WTC11 (cell line): ENCODE results near the gene TKFC.

Experiments
- CTCF ChIP-seq: fragments of 200-600 bp; IDR thresholded peaks from 2 replicates; pipeline ENCODE4 v1.8.0; 2022; ENCODE audit warnings: antibody characterized with exemption
- E2F4 ChIP-seq: sonication (generic); formaldehyde crosslinking; IDR thresholded peaks from 2 replicates; pipeline ENCODE4 v1.8.1; 2022; ENCODE audit warnings: low read depth, mild to moderate bottlenecking, moderate library complexity, missing genetic modification reagents, borderline replicate concordance
- ESRRA ChIP-seq: sonication (generic); formaldehyde crosslinking; IDR thresholded peaks from 2 replicates; pipeline ENCODE4 v1.8.1; 2022; ENCODE audit warnings: mild to moderate bottlenecking, missing genetic modification reagents, borderline replicate concordance
- FOXJ3 ChIP-seq: sonication (generic); formaldehyde crosslinking; IDR thresholded peaks from 2 replicates; pipeline ENCODE4 v1.9.0; 2021; ENCODE audit warnings: missing genetic modification reagents, mild to moderate bottlenecking, borderline replicate concordance
- FOXP1 ChIP-seq: sonication (generic); formaldehyde crosslinking; IDR thresholded peaks from 2 replicates; pipeline ENCODE4 v1.8.0; 2022; ENCODE audit warnings: missing genetic modification reagents, mild to moderate bottlenecking, moderate library complexity, borderline replicate concordance
- KAT7 ChIP-seq: sonication (generic); formaldehyde crosslinking; IDR thresholded peaks from 2 replicates; pipeline ENCODE4 v1.8.1; 2023; ENCODE audit warnings: missing genetic modification reagents, mild to moderate bottlenecking, borderline replicate concordance
- MAX ChIP-seq: sonication (generic); formaldehyde crosslinking; IDR thresholded peaks from 2 replicates; pipeline ENCODE4 v1.8.0; 2022; ENCODE audit warnings: mild to moderate bottlenecking, missing genetic modification reagents
- NR3C1 ChIP-seq: sonication (generic); formaldehyde crosslinking; conservative IDR thresholded peaks from 2 replicates; pipeline ENCODE4 v1.8.1; 2023; ENCODE audit warnings: low read depth, mild to moderate bottlenecking, missing genetic modification reagents
- SP1 ChIP-seq: sonication (generic); formaldehyde crosslinking; conservative IDR thresholded peaks from 2 replicates; pipeline ENCODE4 v1.8.1; 2022; ENCODE audit warnings: missing genetic modification reagents
- TEAD1 ChIP-seq: sonication (generic); formaldehyde crosslinking; IDR thresholded peaks from 2 replicates; pipeline ENCODE4 v1.8.0; 2022; ENCODE audit warnings: mild to moderate bottlenecking, missing genetic modification reagents
- USF2 ChIP-seq: sonication (generic); formaldehyde crosslinking; IDR thresholded peaks from 2 replicates; pipeline ENCODE4 v1.8.1; 2023; ENCODE audit warnings: mild to moderate bottlenecking, missing genetic modification reagents, moderate library complexity
- TF ChIP-seq, protein P1 (sequence below): sonication (generic); formaldehyde crosslinking; IDR thresholded peaks from 2 replicates; pipeline ENCODE4 v1.8.0; 2022; ENCODE audit warnings: missing genetic modification reagents
- TF ChIP-seq, protein P2 (sequence below): sonication (generic); formaldehyde crosslinking; conservative IDR thresholded peaks from 2 replicates; pipeline ENCODE4 v1.8.1; 2022; ENCODE audit warnings: mild to moderate bottlenecking, missing genetic modification reagents

DNA sequence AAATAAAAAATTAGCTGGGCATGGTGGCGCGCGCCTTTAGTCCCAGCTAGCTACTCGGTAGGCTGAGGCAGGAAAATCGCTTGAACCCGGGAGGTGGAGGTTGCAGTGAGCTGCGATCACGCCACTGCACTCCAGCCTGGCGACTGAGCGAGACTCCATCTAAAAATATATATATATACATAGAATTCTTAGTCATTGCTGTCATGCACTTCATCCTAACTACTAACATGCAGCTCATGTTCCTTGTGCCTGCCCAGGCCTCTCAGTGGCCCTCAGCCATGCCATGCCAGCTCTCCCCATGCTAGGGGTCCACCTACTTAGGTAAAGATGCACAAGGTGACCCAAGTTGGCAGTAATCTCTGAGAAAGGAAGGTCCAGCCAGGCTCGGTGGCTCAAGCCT, 25.5 kb downstream of the TKFC start:
- TF ChIP-seq FOXJ3 (CRISPR knock-in tag) (no peak), ESRRA (no peak), E2F4 (CRISPR knock-in tag) (no peak), CTCF (no peak), SP1 (CRISPR knock-in tag) (no peak), TEAD1 (CRISPR knock-in tag) (no peak), NR3C1 (CRISPR knock-in tag) (no peak), KAT7 (CRISPR knock-in tag) (no peak), MAX (CRISPR knock-in tag) (no peak), USF2 (CRISPR knock-in tag) (no peak), FOXP1 (CRISPR knock-in tag) (no peak)
- TF ChIP-seq, protein P1, sequence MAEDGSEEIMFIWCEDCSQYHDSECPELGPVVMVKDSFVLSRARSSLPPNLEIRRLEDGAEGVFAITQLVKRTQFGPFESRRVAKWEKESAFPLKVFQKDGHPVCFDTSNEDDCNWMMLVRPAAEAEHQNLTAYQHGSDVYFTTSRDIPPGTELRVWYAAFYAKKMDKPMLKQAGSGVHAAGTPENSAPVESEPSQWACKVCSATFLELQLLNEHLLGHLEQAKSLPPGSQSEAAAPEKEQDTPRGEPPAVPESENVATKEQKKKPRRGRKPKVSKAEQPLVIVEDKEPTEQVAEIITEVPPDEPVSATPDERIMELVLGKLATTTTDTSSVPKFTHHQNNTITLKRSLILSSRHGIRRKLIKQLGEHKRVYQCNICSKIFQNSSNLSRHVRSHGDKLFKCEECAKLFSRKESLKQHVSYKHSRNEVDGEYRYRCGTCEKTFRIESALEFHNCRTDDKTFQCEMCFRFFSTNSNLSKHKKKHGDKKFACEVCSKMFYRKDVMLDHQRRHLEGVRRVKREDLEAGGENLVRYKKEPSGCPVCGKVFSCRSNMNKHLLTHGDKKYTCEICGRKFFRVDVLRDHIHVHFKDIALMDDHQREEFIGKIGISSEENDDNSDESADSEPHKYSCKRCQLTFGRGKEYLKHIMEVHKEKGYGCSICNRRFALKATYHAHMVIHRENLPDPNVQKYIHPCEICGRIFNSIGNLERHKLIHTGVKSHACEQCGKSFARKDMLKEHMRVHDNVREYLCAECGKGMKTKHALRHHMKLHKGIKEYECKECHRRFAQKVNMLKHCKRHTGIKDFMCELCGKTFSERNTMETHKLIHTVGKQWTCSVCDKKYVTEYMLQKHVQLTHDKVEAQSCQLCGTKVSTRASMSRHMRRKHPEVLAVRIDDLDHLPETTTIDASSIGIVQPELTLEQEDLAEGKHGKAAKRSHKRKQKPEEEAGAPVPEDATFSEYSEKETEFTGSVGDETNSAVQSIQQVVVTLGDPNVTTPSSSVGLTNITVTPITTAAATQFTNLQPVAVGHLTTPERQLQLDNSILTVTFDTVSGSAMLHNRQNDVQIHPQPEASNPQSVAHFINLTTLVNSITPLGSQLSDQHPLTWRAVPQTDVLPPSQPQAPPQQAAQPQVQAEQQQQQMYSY, result no peak
- TF ChIP-seq, protein P2, sequence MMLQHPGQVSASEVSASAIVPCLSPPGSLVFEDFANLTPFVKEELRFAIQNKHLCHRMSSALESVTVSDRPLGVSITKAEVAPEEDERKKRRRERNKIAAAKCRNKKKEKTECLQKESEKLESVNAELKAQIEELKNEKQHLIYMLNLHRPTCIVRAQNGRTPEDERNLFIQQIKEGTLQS, result no peak
